LNCaP clone FGC (cell line): ENCODE measurements around the gene SF3B4.

Experiments used
- DNase-seq: peaks from one replicate; pipeline ENCODE4 v3.0.0-alpha.2; 2011; ENCODE audit warnings: low read depth
- H3K4me3 ChIP-seq: 2 replicates; pipeline ENCODE4 v1.5.1; 2011; ENCODE audit warnings: mild to moderate bottlenecking, low read depth, low read length, control low read depth
- TF ChIP-seq, protein P1 (sequence below): IDR thresholded peaks from 2 replicates; pipeline ENCODE4 v1.5.1; 2012; ENCODE audit warnings: mild to moderate bottlenecking; ENCODE audit not compliant: control insufficient read depth, insufficient read depth; ENCODE audit errors: extremely low read depth

The SF3B4 gene

DNA sequence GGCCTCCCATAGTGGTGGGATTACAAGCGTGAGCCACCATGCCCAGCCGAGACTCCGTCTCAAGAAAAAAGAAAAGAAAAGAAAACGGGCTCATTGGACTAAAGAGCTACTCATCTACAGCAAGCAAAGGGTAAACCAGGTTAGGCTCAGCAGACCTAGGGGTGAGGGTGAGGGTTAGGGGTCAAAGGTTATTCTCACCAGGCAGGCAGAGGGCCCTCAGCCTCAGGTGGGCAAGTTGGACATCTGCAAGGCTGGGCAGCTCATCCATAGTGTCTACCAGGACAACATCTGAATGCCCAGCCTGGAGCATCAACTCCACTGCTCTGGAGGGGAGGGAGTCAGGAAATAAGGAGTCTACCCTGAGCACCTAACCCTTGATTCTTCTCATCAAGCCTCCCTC is 5.6 kb upstream of the SF3B4 start:
- TF ChIP-seq, protein P1, sequence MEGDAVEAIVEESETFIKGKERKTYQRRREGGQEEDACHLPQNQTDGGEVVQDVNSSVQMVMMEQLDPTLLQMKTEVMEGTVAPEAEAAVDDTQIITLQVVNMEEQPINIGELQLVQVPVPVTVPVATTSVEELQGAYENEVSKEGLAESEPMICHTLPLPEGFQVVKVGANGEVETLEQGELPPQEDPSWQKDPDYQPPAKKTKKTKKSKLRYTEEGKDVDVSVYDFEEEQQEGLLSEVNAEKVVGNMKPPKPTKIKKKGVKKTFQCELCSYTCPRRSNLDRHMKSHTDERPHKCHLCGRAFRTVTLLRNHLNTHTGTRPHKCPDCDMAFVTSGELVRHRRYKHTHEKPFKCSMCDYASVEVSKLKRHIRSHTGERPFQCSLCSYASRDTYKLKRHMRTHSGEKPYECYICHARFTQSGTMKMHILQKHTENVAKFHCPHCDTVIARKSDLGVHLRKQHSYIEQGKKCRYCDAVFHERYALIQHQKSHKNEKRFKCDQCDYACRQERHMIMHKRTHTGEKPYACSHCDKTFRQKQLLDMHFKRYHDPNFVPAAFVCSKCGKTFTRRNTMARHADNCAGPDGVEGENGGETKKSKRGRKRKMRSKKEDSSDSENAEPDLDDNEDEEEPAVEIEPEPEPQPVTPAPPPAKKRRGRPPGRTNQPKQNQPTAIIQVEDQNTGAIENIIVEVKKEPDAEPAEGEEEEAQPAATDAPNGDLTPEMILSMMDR, result no peak
- H3K4me3 ChIP-seq, result no peak overlapping the region
- no peak for DNase-seq

- no peak overlapping the region for H3K4me3 ChIP-seq
- TF ChIP-seq, protein P1, result no peak
- DNase-seq, result no peak
Observed at GRCh38 chr1:149932474-149932873, 4.9 kb upstream of the SF3B4 start.

- H3K4me3 ChIP-seq, result no peak overlapping the region
- TF ChIP-seq, protein P1, result no peak
- no peak for DNase-seq
Observed at GRCh38 chr1:149931212-149931790, 3.7 kb upstream of the SF3B4 start.

DNA sequence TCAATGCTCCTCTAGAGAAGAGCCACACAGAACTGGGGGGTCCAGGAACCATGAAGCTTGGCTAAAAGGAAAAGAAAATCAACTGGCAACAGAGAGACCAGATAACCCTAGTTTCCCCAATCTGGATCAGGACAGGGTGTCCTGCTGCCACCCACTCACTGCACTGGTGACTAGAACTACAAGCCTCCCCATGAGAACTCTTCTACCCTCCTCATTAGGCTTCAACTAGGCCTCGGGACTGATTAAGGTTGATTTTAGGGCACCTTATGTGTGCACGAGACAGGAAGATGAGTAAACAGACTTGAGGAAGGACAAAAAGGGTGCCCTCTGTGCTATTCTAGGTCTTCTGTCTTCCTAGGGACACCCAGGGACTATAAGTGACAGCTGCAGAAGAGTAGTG is 2.3 kb upstream of the SF3B4 start:
- no peak for DNase-seq
- TF ChIP-seq, protein P1, result no peak
- no peak overlapping the region for H3K4me3 ChIP-seq

GRCh38 chr1:149928401-149928724 is 760 bp upstream of the SF3B4 start:
- no peak for DNase-seq
- TF ChIP-seq, protein P1, result no peak
- peak overlapping the region; percentile 98 for H3K4me3 ChIP-seq

GRCh38 chr1:149927056-149927562 is 494 bp downstream of the SF3B4 start:
- peak overlapping the region; percentile 98 for H3K4me3 ChIP-seq
- TF ChIP-seq, protein P1, result no peak
- DNase-seq, result no peak

- peak overlapping the region; percentile 98 for H3K4me3 ChIP-seq
- TF ChIP-seq, protein P1, result no peak
- no peak for DNase-seq
Observed at GRCh38 chr1:149926296-149926695, 1.3 kb downstream of the SF3B4 start.
